HCT116 (cell line): Measurements from ENCODE around the gene MYCL.

Source experiments
- EZH2phosphoT487 ChIP-seq: fragments of 200-600 bp; IDR thresholded peaks from 2 replicates; pipeline ENCODE4 v1.6.1; 2018; ENCODE audit warnings: antibody characterized with exemption, borderline replicate concordance
- POLR2A ChIP-seq: IDR thresholded peaks from 2 replicates; pipeline ENCODE4 v1.7.0; 2011; ENCODE audit warnings: borderline replicate concordance; ENCODE audit not compliant: insufficient read depth, insufficient read length; ENCODE audit errors: extremely low read depth
- ZNF274 ChIP-seq: fragments of 200-500 bp; sonication (Bioruptor generic); IDR thresholded peaks from 2 replicates; pipeline ENCODE4 v1.6.1; 2014; ENCODE audit warnings: mild to moderate bottlenecking, low read depth, low read length, inconsistent platforms
- TF ChIP-seq, protein P1 (sequence below), 3 experiments: fragments of 200-600 bp in 1 of 3; sonication (generic) in 1 of 3; IDR thresholded peaks in 2 of 3; conservative IDR thresholded peaks in 1 of 3; 2 replicates each; pipeline ENCODE4 v1.5.1; 2012 to 2017; ENCODE audit warnings: low read depth in 2 of 3, low read length in 2 of 3, antibody characterized with exemption in 1 of 3, borderline replicate concordance in 1 of 3, control low read depth in 1 of 3, mild to moderate bottlenecking in 1 of 3, mixed read lengths in 1 of 3, mixed run types in 1 of 3, moderate library complexity in 1 of 3; ENCODE audit not compliant: insufficient read depth in 1 of 3

DNA sequence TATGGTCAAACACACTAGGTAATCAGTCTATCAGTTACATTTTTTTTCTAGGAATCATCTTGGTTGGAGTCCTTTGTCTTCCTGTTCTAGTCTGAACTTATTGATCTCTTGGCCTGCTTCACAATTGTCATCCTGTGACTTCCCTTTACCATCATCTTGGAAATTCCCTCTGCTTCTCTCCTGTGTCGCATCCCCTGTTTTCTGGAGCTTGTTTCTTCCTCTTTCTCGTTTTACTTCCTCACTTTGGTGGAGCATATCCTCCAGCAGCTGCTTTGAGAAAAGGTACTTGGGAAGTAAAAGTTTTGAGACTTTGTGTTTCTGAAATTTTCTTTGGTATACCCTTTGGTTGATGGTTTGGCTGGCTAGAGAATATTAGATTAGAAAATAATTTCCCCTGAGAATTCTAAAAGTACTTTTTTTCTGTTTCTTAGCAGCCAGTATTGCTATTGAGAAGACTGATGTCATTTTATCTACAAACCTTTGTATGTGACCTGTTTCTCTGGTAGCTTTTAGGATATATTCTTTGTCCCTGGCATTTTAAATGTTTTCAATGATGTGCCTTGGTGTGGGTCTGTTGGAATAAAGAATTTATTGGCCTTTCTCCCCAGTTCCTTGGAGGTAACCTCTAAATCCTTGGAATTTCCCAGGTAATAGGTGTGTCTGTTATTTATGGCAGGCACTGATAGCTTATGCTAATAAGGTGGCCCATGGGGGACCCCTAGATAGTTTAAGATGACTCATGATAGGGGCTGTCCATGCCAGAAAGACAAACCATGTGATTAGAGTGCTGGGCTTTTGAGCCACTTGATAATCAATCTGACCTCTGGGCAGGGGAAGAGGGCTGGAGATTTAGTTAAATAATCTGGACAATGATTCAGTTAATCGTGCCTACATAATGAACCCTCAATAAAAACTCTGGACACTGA, 6.1 kb upstream of the MYCL start:
- TF ChIP-seq, protein P1, sequence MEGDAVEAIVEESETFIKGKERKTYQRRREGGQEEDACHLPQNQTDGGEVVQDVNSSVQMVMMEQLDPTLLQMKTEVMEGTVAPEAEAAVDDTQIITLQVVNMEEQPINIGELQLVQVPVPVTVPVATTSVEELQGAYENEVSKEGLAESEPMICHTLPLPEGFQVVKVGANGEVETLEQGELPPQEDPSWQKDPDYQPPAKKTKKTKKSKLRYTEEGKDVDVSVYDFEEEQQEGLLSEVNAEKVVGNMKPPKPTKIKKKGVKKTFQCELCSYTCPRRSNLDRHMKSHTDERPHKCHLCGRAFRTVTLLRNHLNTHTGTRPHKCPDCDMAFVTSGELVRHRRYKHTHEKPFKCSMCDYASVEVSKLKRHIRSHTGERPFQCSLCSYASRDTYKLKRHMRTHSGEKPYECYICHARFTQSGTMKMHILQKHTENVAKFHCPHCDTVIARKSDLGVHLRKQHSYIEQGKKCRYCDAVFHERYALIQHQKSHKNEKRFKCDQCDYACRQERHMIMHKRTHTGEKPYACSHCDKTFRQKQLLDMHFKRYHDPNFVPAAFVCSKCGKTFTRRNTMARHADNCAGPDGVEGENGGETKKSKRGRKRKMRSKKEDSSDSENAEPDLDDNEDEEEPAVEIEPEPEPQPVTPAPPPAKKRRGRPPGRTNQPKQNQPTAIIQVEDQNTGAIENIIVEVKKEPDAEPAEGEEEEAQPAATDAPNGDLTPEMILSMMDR (IDR thresholded peaks at IDR 0.05 in 2 of 3, conservative IDR thresholded peaks at IDR 0.05 in 1 of 3; ENCODE audit: borderline replicate concordance in 1 of 3, insufficient read depth in 1 of 3, low read depth in 2 of 3, low read length in 2 of 3): no peak
- TF ChIP-seq EZH2phosphoT487: no peak
- TF ChIP-seq POLR2A: no peak
- no peak for TF ChIP-seq ZNF274
